Measurements from ENCODE around the gene ITPR2.
"Not testable (repeated sequence)": the region's sequence is repeated elsewhere in the genome, so short reads cannot be mapped to it uniquely, and the experiment has no call there.

ITPR2 gene

GRCh38 chr12:26647088-26647487 is 185.9 kb downstream of the ITPR2 start:
- DNase-seq, result no peak
- Histone ChIP-seq H4K91ac (ENCODE audit: low read depth, low read length) (no peak overlapping the region), H3K9ac (ENCODE audit: low read length) (no peak overlapping the region), H4K12ac (ENCODE audit: low read depth, low read length) (no peak overlapping the region), H3K79me2 (ENCODE audit: control insufficient read depth, insufficient read depth, low read length, poor library complexity) (peaks cover 4% of the 10 kb centered on the region), H3K18ac (ENCODE audit: low read length) (no peak overlapping the region), H3K36me3 (ENCODE audit: control insufficient read depth in 1 of 2, insufficient read depth in 2 of 2, low read length in 2 of 2) (peaks cover 0 to 1% of the 10 kb centered on the region in 2 experiments), H3K14ac (ENCODE audit: low read length) (no peak overlapping the region), H3K4me1 (ENCODE audit: control insufficient read depth in 1 of 2, insufficient read depth in 2 of 2, low read length in 2 of 2) (peaks cover 4 to 6% of the 10 kb centered on the region in 2 experiments), H2BK5ac (ENCODE audit: low read depth, low read length, poor library complexity) (no peak overlapping the region), H2AK5ac (ENCODE audit: low read length) (no peak overlapping the region), H3K4me3 (ENCODE audit: low read depth, low read length) (no peak overlapping the region), H2BK12ac (ENCODE audit: low read length) (no peak overlapping the region), H3K27ac (ENCODE audit: low read depth, low read length) (no peak overlapping the region), H2AFZ (ENCODE audit: insufficient read depth, low read length, poor library complexity) (no peak overlapping the region), H3K4ac (ENCODE audit: low read depth, low read length) (no peak overlapping the region), H3K79me1 (ENCODE audit: low read length) (peaks cover 2% of the 10 kb centered on the region), H3K23ac (ENCODE audit: low read length) (no peak overlapping the region), H3K4me2 (ENCODE audit: low read length) (no peak overlapping the region), H4K8ac (ENCODE audit: low read depth, low read length) (no peak overlapping the region), H3K27me3 (ENCODE audit: insufficient read depth, low read length) (no peaks in the 10 kb centered on the region), H3K9me3 (ENCODE audit: insufficient read depth, low read depth, low read length) (no peaks in the 10 kb centered on the region), H2BK120ac (ENCODE audit: insufficient read depth, low read length, poor library complexity) (no peak overlapping the region)
- WGBS (ENCODE audit: extremely low coverage, insufficient coverage, insufficient read length), result no CpG with 5 or more reads among the region's 3 CpGs

- Histone ChIP-seq H3K4me1 (ENCODE audit: control insufficient read depth in 1 of 2, insufficient read depth in 2 of 2, low read length in 2 of 2) (peaks cover 4 to 6% of the 10 kb centered on the region in 2 experiments), H3K18ac (ENCODE audit: low read length) (no peak overlapping the region), H4K91ac (ENCODE audit: low read depth, low read length) (no peak overlapping the region), H2AFZ (ENCODE audit: insufficient read depth, low read length, poor library complexity) (no peak overlapping the region), H3K9me3 (ENCODE audit: insufficient read depth, low read depth, low read length) (no peaks in the 10 kb centered on the region), H3K27ac (ENCODE audit: low read depth, low read length) (no peak overlapping the region), H3K4me3 (ENCODE audit: low read depth, low read length) (no peak overlapping the region), H3K14ac (ENCODE audit: low read length) (no peak overlapping the region), H3K27me3 (ENCODE audit: insufficient read depth, low read length) (no peaks in the 10 kb centered on the region), H2BK120ac (ENCODE audit: insufficient read depth, low read length, poor library complexity) (no peak overlapping the region), H3K4ac (ENCODE audit: low read depth, low read length) (no peak overlapping the region), H3K36me3 (ENCODE audit: control insufficient read depth in 1 of 2, insufficient read depth in 2 of 2, low read length in 2 of 2) (peaks cover 0 to 1% of the 10 kb centered on the region in 2 experiments), H3K4me2 (ENCODE audit: low read length) (no peak overlapping the region), H3K9ac (ENCODE audit: low read length) (no peak overlapping the region), H4K8ac (ENCODE audit: low read depth, low read length) (no peak overlapping the region), H2BK12ac (ENCODE audit: low read length) (no peak overlapping the region), H2BK5ac (ENCODE audit: low read depth, low read length, poor library complexity) (no peak overlapping the region), H3K79me1 (ENCODE audit: low read length) (peaks cover 2% of the 10 kb centered on the region), H4K12ac (ENCODE audit: low read depth, low read length) (no peak overlapping the region), H3K23ac (ENCODE audit: low read length) (no peak overlapping the region), H2AK5ac (ENCODE audit: low read length) (no peak overlapping the region), H3K79me2 (ENCODE audit: control insufficient read depth, insufficient read depth, low read length, poor library complexity) (peaks cover 4% of the 10 kb centered on the region)
- peak in 1 of 2 donors; percentile 39 for DNase-seq
- no CpG with 5 or more reads among the region's 2 CpGs for WGBS (ENCODE audit: extremely low coverage, insufficient coverage, insufficient read length)
Observed at GRCh38 chr12:26646571-26646970, 186.4 kb downstream of the ITPR2 start.

- H3K18ac ChIP-seq (ENCODE audit: low read length); DNase-seq; H3K4me3 ChIP-seq (ENCODE audit: low read depth, low read length); H4K91ac ChIP-seq (ENCODE audit: low read depth, low read length); H3K79me1 ChIP-seq (ENCODE audit: low read length); H3K23ac ChIP-seq (ENCODE audit: low read length); H4K8ac ChIP-seq (ENCODE audit: low read depth, low read length); H3K27me3 ChIP-seq (ENCODE audit: insufficient read depth, low read length); H3K9me3 ChIP-seq (ENCODE audit: insufficient read depth, low read depth, low read length); H3K36me3 ChIP-seq (ENCODE audit: control insufficient read depth in 1 of 2, insufficient read depth in 2 of 2, low read length in 2 of 2); H2AK5ac ChIP-seq (ENCODE audit: low read length); H3K4ac ChIP-seq (ENCODE audit: low read depth, low read length); H3K27ac ChIP-seq (ENCODE audit: low read depth, low read length); H2BK12ac ChIP-seq (ENCODE audit: low read length); H3K14ac ChIP-seq (ENCODE audit: low read length); H4K12ac ChIP-seq (ENCODE audit: low read depth, low read length); H2AFZ ChIP-seq (ENCODE audit: insufficient read depth, low read length, poor library complexity); H3K4me1 ChIP-seq (ENCODE audit: control insufficient read depth in 1 of 2, insufficient read depth in 2 of 2, low read length in 2 of 2); H2BK5ac ChIP-seq (ENCODE audit: low read depth, low read length, poor library complexity); H3K79me2 ChIP-seq (ENCODE audit: control insufficient read depth, insufficient read depth, low read length, poor library complexity); H2BK120ac ChIP-seq (ENCODE audit: insufficient read depth, low read length, poor library complexity); H3K9ac ChIP-seq (ENCODE audit: low read length); H3K4me2 ChIP-seq (ENCODE audit: low read length): not testable (repeated sequence)
- no CpG with 5 or more reads among the region's 3 CpGs for WGBS (ENCODE audit: extremely low coverage, insufficient coverage, insufficient read length)
Observed at GRCh38 chr12:26644376-26644775, 188.6 kb downstream of the ITPR2 start.

- no peak overlapping the region for H3K18ac ChIP-seq (ENCODE audit: low read length)
- H3K27me3 ChIP-seq (ENCODE audit: insufficient read depth, low read length), result no peaks in the 10 kb centered on the region
- no CpG with 5 or more reads among the region's 4 CpGs for whole genome bisulfite sequencing (ENCODE audit: extremely low coverage, insufficient coverage, insufficient read length)
- no peak overlapping the region for H4K91ac ChIP-seq (ENCODE audit: low read depth, low read length)
- H4K12ac ChIP-seq (ENCODE audit: low read depth, low read length), result no peak overlapping the region
- peaks cover 4 to 6% of the 10 kb centered on the region in 2 experiments for H3K4me1 ChIP-seq (ENCODE audit: control insufficient read depth in 1 of 2, insufficient read depth in 2 of 2, low read length in 2 of 2)
- H3K27ac ChIP-seq (ENCODE audit: low read depth, low read length), result no peak overlapping the region
- H3K4ac ChIP-seq (ENCODE audit: low read depth, low read length), result no peak overlapping the region
- no peak overlapping the region for H3K4me2 ChIP-seq (ENCODE audit: low read length)
- no peak overlapping the region for H3K4me3 ChIP-seq (ENCODE audit: low read depth, low read length)
- H3K9me3 ChIP-seq (ENCODE audit: insufficient read depth, low read depth, low read length), result no peaks in the 10 kb centered on the region
- no peak overlapping the region for H2AFZ ChIP-seq (ENCODE audit: insufficient read depth, low read length, poor library complexity)
- H3K79me2 ChIP-seq (ENCODE audit: control insufficient read depth, insufficient read depth, low read length, poor library complexity), result peaks cover 4% of the 10 kb centered on the region
- H2BK12ac ChIP-seq (ENCODE audit: low read length), result no peak overlapping the region
- H3K79me1 ChIP-seq (ENCODE audit: low read length), result peaks cover 2% of the 10 kb centered on the region
- H3K9ac ChIP-seq (ENCODE audit: low read length), result no peak overlapping the region
- no peak overlapping the region for H3K14ac ChIP-seq (ENCODE audit: low read length)
- H2BK5ac ChIP-seq (ENCODE audit: low read depth, low read length, poor library complexity), result no peak overlapping the region
- no peak overlapping the region for H3K23ac ChIP-seq (ENCODE audit: low read length)
- DNase-seq, result no peak
- H4K8ac ChIP-seq (ENCODE audit: low read depth, low read length), result no peak overlapping the region
- H2AK5ac ChIP-seq (ENCODE audit: low read length), result no peak overlapping the region
- no peak overlapping the region for H2BK120ac ChIP-seq (ENCODE audit: insufficient read depth, low read length, poor library complexity)
- H3K36me3 ChIP-seq (ENCODE audit: control insufficient read depth in 1 of 2, insufficient read depth in 2 of 2, low read length in 2 of 2), result peaks cover 0 to 1% of the 10 kb centered on the region in 2 experiments
Observed at GRCh38 chr12:26643532-26644315, 189.3 kb downstream of the ITPR2 start.

Measured in trophoblast cell (in vitro differentiated cells and primary cell).